Activated T-cell treated with anti-CD3 and anti-CD28 coated beads for 4 hours (primary cell): ENCODE measurements around the gene NPTN.

Experiments
- DNase-seq: peaks from one replicate; pipeline ENCODE4 v3.0.0-alpha.2; 2020

NPTN gene

DNA sequence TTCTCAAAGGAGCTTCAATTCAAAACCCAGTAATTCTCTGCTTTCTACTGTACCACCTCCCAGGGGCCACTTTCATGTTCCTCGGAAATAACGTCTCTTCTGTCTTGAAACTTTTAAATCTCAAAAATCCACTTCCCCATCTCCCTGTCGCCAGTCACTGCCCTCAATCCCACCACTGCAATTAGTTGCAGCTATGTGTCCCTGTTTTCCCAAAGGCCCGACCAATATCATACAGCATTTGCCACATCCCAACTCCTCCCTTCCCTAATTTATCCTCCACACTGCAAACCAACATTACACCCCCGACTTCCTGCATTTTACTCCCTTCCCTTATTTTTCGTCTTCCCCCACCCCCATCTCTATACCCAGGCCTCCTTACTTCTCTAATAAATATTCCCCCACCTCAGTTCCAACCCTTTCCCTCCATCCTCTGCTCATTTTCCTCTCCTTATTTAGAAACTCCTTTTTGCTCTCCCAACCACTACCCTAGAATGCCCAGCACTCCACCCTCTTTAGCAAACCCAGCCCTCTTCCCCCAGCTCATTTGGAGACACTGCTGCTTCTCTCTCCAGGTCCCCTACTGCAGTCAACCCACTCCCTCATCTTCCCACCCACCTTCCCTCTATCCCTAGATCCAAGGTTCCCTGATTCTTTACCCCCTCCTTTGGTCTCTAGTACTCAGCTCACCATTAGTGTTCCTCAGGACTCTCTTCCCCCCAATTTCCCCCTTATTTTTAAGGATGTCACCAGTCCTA, 1.1 kb downstream of the NPTN start:
- DNase-seq: no peak

GRCh38 chr15:73630921-73631362, 2.2 kb downstream of the NPTN start:
- DNase-seq: no peak

DNA sequence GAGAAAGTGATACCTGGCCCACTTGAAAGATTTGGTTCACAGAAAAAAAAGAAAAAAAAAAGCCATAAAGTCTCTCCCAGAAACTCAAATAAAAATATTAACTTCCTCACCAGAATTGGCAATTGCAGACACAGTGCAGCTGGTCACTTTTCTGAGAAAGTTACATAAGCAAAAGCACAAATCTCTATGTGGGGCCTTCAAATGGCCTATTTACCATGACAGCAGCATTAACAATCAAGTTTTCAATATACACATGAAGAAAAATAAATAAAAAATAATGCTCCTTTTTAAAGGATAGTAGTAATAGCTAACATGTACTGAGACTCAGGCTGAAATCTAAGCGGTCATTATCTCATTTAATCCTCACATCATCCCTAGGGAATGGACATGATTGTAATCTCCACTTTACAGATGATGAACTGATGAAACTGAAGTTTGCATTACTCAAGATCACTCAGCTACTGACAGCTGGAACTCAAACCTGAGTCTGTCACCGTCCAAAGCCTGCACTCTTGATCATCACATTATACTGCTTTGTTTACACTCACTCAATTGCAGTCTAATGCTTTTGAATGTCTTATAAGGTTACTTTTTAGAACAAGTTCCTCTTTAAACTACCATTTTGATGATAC, 3.3 kb downstream of the NPTN start:
- DNase-seq: no peak

GRCh38 chr15:73628976-73629797, 4.0 kb downstream of the NPTN start:
- DNase-seq: no peak

GRCh38 chr15:73628102-73628501, 5.1 kb downstream of the NPTN start:
- DNase-seq: no peak

DNA sequence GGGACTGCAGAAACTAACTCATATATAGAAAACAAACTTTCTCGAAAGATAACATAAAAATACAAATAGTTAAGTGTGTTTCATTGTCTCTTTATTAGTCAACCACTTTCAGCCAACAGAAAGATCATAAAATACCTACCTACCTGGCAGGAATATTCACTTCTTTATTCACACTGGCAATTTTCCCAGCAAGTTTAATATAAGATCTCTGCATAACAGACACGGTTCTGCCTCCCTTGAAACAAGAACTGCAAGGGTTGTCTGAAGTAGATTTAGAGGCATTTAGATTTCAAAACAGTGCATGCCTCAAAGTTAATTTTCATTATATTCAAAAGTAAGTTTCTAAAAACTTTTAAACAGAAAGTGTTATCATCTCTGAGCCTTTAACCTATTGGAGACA, 7.1 kb downstream of the NPTN start:
- DNase-seq: no peak

- no peak for DNase-seq
Measured at GRCh38 chr15:73624530-73624929, 8.7 kb downstream of the NPTN start.

DNA sequence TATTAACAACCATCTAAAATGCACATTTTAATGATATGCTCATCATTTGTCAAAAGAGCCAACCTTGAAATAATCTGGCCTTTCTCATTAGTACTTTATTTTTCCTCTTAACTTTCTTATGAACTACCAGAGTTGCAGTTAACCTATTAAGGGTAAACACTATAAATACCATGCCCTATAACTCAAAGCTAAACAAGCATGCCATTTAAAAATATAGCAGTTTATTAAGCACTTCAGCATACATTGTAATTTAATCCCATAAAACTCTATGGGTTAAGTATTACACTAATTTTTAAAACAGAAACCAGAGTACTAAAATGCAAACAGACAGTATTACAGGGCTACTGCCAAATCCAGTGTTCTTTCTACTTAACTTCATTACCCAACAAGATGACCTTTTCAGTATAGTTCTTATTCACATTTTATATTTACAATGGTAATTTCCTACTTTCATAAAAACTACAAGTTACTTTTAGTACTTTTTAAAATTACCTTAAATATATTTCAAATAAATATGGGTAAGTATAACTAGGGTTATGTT, 11.8 kb downstream of the NPTN start:
- no peak for DNase-seq

DNA sequence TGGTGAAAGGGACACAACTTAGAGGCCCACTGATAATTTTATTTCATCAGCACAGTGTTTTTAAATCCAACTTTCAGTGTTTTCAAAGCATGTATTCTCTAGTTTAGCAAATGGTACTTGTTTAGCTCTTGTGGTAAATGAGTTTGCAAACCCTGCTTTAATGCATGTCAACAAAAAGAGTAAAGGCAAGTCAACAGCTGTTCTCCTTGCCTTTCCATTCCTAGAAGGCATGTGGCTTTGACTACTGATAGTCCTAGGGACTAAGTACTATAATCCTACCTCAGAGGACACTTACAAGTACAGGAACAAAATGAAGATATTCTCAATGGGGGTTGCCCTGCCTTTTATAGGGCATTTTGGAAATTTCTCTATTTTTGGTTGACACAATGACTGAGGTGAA, 13.1 kb downstream of the NPTN start:
- no peak for DNase-seq

- no peak for DNase-seq
Measured at GRCh38 chr15:73617913-73618312, 15.3 kb downstream of the NPTN start.

- no peak for DNase-seq
Measured at GRCh38 chr15:73617301-73617831, 15.8 kb downstream of the NPTN start.

DNA sequence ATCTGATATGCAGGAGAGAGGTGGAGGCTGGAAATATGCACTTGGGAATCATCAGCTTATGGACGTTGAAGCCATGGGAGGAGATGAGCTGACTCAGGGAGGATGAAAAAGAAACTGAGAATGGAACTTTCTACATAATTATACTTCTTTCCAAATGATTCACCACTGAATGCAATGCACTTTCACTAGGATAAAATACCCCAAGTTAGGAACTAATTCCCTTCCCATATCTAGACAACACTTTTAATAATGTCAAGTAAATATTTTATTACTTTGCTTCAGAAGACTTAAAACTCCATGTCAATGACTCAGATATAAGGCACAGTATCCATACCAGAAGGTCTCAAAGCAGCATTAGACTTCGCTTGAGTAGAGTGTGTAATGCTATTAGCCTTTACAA, 24.2 kb downstream of the NPTN start:
- no peak for DNase-seq

DNA sequence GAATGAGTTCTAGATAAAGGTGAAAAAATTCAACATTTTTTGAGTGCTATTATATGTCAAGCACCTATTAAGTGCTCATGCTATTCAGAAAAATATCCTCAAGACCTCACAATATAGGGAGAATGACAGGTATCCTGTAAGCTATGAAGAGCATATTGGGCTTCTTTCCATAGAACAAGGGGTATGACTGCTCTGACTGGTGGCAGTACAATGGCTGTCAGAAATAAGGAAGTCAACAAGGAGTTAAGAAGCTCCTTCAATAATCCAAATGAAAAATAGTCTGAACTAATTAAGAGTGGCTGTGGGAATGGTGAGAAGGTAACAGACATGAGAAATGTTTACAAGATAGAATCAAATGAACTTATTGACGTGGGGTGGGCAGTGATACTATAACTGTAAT, 24.7 kb downstream of the NPTN start:
- no peak for DNase-seq

- no peak for DNase-seq
Measured at GRCh38 chr15:73607843-73608242, 25.3 kb downstream of the NPTN start.

GRCh38 chr15:73607405-73607804, 25.8 kb downstream of the NPTN start:
- DNase-seq: no peak

- no peak for DNase-seq
Measured at GRCh38 chr15:73605759-73606436, 27.3 kb downstream of the NPTN start.

DNA sequence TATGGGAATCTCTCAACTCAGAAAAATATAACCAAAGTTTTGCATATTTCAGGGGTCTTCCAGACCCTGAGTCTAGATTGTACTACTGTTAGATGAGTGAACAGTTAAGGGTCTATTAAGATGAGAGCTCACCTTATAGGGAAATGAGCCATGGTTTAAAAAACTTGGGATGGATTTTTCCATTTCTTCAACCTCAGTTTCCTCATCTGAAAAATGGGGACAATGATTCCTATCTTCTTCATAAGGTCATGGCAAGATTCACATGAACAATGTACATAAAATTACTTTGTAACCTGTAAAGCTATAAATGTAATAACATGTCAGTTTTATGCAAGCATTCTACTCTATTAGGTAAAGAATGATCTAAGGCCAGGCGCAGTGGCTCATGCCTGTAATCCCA, 28.7 kb downstream of the NPTN start:
- no peak for DNase-seq

DNA sequence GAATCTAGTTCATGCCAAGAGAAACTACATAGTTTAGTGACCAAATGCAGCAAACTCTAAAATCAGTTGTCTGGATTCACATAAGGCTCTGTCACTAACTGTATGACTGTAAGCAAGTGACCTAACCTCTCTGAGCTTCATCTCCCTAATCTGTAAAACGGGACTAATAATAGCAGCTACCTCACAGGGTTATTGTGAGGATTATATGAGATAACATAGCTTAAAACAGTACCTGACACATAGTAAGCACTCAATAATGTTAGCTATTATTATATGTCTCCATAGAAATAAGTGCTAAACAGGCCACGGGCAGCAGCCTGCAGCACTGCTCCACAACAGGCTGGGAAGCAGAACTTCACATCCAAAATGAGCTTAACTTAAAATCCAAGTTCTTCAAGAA, 30.2 kb downstream of the NPTN start:
- DNase-seq: no peak

DNA sequence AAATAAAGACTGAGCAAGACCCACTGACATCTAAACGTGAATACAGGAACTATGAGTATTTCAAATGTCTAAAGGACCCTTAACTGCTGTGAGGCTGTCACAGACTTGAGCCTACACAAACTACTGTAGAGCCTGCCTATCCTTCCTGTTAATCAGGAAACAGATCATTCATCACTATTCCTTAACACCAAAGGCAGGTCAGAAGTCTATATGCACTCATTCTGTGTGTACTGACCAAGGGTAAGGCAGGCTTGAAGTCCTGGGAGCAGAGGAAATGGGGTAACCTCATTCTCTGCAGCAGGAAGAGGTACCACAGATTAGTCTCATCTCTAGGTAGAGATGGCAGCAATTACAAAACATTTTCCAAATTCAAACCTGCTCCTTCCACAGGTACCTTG, 30.7 kb downstream of the NPTN start:
- no peak for DNase-seq

DNA sequence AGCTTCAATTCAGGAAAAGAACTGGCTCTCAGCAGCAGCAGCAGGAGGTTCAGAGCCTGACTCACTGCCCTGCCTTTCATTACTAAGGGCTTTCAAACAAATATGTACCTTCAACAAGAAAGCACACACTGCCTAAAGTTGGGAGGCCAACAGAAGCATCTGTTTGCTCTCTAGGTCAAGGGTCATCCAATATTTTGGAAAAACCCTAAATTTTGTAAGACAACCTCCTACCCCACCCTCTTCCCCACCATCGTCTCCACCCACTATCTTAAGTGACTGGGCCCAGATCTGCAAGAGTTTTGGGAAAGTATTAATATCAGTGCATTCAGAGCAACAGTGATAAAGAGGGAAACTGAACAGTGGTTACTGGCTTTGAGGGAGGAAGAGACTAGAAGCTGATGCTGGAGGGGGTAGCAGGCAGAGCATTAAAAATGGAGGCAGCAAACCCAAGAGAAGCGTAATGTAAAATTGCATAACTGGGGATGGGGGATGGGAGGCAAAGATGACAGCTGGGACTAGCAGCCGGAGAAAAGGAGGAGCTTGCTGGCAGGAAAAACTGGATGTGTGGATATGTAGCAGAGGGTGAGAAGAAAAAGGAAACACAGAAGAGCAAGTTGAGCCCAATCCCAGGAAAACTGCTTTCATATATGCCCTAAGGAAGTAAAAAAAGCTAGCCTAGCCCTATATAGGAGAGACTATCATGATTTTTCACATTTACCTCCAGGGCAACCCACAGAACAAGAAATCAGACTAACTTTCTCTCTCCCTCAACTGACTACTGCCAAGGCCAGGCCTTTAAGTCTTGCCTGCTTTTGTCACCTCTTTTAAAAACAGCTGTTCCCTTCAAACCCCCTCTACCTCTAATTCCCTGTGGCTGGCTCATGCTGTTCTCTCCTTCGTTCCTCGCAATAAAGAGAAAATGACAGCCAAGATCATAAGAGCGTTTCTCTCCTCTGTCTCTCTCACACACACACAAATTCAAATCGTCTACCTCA, 31.4 kb downstream of the NPTN start:
- DNase-seq: no peak
